Dermis blood vessel endothelial cell (primary cell): ENCODE results near the gene KYAT1. TPM values are rescaled to one million over a fixed set of nuclear protein-coding genes. Genes with fewer than 3 reads are reported as not detected.

Source experiments
- DNase-seq: peaks from one replicate; pipeline ENCODE4 v3.0.0; 2010
- total RNA-seq: library from RNA; depleted of rRNA; stranded (reverse); fragments of >200 nt; gene quantifications from 2 replicates; pipeline ENCODE4 v1.2.3, GENCODE V29; 2014

Gene KYAT1
- total RNA-seq, 1 donor from 2014 or later: 5.3 TPM

DNA sequence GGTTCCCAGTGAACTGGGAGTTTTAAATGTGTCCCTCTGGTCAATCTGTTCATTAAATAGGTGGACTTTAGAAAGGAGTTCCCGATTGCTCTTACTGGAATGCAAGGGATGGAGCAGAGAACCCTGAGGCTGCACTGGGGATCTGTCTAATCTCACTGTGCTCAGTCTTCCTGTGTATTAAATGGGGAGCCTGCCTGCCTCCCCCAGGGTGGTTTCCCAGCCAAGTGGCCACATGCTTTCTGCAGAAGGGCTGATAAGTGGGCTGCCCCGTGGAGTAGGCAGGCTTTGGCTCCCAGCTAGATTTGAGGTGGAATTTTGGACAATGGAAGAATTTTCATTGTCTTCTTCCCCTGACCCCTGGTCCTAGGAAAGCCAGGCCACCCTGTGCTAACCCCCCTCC is 25.0 kb upstream of the KYAT1 start:
- no peak for DNase-seq

DNA sequence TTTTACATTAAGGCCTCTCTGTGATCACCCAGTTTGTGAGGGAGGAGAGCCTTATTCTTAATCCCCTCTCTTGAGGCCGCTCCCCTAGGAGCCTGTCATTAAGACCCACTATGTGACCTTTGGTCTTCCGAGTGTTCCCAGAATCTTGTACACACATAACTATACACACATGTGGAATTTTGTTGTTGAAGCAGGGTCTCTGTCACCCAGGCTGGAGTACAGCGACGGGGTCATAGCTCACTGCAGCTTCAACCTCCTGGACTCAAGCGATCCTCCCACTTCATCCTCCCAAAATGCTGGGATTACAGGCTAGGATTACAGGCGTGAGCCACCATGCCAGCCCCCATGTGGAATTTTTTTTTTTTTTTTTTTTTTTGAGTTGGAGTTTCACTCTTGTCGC is 24.2 kb upstream of the KYAT1 start:
- no peak for DNase-seq

DNA sequence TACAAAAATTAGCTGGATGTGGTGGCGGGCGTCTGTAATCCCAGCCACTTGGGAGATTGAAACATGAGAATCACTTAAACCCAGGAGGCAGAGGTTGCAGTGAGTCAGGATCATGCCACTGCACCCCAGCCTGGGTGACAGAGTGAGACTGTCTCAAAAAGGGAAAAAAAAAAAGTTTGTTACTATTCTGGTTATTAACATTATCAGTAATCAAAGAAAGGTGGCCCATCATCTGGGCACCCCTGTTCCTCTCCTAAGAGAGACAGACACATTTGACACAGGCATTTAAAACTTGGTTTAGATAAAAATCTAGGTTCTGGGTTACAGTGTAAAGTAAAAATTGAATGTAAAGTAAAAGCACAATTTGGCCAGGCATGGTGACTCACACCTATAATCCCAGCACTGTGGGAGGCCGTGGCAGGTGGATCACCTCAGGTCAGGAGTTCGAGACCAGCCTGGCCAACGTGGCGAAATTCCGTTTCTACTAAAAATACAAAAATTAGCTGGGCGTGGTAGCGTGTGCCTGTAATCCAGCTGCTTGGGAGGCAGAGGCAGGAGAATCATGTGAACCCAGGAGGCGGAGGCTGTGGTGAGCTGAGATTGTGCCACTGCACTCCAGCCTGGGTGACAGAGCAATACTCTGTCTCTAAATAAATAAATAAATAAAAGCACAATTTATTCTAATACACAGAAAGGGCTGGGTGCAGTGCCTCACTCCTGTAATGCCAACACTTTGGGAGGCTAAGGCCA is 22.3 kb upstream of the KYAT1 start:
- no peak for DNase-seq

DNA sequence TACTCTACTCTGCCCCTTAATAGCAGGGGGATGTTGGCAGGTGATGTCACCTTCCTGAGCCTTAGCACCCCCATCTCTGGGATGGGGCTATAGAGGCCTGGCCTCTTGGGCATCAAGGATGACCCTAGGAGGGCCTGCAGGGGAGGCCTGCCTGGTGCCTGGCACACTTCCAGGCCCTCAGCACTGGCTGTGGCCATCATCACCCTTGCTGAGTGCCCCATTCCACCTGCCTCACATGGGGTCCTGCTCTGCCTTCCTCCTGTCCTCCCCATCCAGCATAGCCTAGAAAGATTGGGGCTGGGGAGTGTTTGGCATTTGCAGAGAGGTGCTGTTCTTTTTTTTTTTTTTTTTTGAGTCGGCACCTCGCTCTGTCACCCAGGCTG is 21.3 kb upstream of the KYAT1 start:
- no peak for DNase-seq

DNA sequence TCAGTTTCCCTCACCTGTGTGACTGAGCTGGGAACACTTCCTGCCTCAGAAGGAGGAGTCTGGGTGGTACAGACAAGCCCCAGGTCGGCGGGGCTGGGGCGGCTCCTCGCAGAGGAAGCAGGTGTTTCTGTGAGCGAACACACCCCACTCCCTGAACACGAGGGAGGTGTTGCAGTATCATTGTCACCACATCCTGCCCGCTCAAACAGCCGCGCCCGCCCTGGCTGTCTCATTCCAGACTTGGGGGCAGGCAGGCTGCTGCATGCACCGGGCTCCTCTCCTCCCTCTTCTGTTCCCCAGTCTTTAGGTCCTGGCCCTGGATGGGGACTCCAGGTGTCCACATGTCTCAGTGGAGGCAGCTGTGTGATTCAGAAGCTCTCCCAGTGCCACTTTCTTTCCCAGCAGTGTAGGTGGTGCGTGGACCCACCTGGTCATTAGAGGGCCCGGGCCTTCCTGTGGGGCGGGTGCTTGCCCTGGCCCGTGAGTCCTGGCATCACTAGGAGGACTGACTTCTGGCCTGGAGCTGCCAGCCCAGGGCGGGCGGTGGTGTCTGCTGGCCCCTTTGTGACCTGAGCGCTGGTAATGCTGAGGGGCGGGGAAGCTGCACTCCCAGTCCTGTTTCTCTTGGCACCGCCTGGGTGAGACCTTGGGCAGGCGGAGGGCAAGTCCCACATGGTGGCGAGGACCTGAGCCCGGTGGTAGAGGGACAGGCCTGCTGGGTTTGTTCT is 20.8 kb upstream of the KYAT1 start:
- no peak for DNase-seq

DNA sequence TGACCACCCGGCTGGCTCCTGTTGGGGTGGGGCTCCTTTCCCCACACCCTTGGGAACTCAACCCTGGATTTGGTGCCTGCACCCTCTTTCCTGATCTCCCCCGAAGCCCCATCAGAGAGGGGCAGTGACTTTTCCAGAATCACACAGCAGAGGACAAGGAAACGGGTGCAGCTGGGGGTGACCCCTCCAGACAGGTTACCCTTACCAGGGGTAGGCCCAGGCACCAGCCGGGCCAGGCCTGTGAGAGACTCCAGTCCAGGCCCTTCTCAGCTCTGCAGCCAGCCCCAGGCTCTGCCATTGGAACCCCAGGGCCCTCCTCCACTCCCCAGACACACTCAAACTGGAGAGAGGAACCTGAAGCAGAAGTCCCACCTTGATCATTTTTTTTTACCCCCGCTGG is 20.1 kb upstream of the KYAT1 start:
- DNase-seq: no peak

DNA sequence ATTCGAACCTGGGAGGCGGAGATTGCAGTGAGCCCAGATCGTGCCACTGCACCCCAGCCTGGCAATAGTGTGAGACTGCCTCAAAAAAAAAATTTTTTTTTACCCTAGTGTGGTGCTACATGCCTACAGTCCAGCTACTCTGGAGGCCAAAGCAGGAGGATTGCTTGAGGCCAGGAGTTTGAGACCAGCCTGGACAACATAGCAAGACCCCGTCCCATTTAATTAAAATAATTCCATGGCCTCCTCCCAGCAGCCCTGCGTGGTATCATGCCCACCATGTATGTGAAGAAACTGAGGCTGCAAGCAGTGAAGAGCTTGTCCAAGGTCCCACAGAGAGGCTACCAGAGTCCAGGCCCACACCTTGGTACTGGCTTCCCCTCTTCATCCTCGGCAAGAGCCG is 19.6 kb upstream of the KYAT1 start:
- no peak for DNase-seq

DNA sequence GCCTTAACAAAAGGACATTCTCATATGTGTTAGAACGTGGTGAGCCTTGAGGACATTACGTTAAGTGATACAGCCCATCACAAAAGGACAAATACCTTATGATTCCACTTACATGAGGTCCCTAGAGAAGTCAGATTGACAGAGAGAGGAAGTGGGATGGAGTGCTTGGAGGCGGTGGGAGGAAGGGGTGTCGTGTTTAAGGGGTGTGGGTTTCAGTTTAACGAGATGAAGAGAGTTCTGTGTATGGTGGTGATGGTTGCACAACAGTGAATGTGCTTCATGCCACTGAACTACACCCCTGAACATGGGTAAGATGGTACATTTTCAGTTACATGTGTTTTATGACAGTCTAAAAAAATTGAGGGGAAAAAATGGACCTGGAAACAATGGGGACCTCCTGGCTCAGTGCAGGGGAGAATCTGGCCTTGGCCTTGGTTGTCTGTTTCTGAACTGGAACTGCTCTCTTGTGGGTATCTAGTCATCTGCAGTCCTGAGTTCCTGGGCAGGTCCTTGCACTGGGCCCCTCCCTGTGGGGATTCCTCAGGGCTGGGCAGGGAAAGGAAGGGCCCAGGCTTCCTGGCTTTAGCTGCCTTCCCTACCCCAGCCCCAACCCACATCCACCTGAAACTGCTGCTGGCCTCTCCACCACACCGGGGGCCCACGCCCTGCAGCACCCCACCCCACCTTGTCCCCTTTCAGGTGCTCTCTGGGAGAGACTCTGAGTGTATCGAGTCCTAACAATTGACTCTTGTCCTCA is 18.0 kb upstream of the KYAT1 start:
- no peak for DNase-seq

DNA sequence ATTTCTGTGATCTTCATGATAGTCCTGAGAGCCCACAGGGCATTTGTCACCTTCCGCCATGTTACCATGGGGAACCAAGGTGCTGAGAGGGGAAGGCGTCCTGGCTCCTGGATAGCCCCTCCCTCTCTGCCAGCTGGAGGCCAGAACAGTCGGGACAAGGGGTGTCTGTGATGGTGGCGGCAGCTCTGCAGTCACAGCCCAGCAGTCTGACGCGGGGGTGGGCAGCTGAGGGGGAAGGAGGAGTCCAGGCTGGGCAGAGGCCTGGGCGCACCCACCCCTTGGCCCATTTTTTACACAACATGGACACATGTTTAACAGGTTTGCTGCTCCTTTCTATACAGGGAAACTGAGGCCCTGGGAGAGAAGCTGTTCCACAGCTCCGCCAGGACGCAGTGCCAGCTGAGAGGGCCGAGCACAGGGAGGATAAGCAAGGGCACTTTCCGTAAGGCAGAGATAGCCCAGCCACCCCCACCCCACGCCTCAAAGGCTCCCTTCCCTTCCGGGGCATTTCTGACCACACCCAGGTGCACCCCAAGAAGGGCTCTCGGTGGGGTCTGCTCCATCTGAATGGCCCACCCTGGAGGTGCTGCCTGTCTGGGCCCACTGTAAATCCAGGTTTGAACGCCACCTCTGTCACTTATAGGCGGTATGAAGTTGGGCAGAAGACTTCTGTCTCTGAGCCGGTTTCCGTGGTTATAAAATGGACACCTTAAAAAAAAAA is 17.3 kb upstream of the KYAT1 start:
- no peak for DNase-seq

DNA sequence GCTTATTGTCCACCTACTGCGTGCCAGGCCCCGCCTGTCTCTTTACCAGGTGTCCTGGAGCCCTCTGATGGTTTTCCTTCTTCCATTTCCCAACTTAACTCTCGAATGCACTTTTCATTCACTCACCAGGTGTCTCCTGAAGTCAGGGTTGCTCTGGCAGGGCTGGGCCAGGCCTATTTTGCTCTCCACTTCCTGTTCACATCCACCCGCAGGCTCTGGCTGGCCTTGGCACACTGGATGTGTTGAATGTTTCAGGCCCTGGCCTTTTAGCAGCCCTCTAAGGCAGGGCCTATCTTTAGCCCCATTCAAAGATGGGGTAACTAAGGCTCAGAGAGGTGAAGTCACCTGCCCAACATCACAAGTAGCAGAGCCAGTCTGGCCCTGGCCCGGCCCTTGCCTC is 16.6 kb upstream of the KYAT1 start:
- no peak for DNase-seq

DNA sequence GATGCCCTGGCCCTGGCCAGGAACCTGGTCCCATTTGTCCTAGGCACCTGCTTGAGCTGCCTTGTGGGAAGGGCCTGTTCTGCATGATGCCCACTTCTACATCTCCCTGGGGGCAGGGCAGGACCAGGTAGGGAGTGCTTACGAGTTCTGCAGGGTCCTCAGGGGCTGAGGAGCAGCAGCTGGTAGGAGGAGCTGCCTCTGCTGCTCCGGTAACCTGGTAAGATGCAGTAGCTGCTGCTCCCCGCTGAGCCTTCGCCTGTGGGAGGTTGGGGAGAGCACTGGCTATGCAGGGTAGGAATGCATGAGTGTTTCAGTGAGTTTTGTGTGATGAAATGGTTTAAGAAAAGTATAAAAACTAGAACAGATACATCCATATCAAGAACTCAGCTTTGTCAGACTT is 13.8 kb upstream of the KYAT1 start:
- no peak for DNase-seq

DNA sequence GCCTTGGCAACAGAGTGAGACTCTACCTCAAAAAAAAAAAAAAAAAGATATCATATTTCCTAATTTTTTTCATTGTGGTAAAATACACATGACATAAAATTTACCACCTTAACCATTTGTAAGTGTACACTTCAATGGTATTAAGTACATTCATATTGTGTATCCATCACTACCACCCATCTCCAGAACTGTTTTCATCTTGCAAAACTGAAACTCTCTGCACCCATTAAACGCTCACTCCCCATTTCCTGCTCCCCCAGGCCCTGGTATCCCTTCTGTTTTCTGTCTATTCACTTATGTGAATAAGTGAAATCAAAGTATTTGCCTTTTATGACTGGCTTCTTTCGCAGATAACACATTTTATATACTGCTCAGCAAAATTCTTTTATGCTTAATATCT is 13.0 kb upstream of the KYAT1 start:
- no peak for DNase-seq

DNA sequence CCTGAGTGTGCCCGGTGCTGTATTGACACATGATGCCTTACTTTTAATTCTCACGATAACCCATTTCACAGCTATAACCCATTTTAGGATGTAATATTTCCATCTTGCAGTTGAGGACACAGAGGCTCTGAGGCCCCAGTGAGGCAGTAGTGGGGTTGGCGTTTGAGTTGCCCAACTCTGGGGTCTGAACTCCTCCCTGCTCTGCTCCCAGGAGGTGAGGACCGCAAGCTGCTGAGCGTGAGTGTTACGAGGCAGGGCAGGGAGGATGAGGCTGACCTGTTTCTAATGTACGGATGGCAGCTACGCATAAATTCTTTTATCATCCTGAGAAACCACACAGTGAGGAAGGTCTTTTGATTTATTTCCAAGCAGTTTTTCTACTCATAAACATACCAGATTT is 11.6 kb upstream of the KYAT1 start:
- no peak for DNase-seq

DNA sequence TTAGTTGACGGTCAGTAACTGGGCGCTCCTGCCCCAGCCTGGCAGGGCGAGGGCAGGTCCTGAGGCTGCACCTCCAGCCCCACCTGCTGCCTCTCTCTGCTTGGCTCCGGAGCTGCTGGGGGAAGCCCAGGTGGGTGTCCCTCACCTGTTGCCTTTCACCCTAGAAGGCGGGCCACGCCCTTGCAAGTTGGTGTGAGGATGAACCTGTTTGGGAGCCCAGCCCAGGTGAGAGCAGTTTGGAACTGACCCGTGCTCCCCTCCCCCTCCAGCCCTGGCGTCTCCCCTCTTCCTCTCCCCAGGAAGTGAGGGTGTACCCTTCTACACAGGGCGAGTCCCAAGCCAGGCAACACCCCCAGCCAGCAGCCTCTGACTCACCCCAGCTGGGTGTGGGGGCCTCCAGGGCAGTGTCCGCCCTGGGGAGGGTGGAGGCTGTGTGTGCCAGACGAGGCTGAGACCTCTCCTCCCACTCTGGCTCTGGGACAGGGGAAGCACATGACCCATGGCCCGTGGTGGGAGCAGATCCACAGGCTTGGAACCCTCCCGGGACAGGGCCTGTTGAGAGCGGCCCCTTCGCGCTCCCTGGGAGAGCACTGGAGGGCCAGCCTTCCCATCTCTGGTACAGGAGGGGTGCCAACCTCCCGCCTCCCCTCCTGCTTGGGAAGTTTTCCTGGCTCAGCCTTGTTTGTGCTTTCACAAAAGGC is 10.6 kb upstream of the KYAT1 start:
- peak; percentile 85 for DNase-seq

DNA sequence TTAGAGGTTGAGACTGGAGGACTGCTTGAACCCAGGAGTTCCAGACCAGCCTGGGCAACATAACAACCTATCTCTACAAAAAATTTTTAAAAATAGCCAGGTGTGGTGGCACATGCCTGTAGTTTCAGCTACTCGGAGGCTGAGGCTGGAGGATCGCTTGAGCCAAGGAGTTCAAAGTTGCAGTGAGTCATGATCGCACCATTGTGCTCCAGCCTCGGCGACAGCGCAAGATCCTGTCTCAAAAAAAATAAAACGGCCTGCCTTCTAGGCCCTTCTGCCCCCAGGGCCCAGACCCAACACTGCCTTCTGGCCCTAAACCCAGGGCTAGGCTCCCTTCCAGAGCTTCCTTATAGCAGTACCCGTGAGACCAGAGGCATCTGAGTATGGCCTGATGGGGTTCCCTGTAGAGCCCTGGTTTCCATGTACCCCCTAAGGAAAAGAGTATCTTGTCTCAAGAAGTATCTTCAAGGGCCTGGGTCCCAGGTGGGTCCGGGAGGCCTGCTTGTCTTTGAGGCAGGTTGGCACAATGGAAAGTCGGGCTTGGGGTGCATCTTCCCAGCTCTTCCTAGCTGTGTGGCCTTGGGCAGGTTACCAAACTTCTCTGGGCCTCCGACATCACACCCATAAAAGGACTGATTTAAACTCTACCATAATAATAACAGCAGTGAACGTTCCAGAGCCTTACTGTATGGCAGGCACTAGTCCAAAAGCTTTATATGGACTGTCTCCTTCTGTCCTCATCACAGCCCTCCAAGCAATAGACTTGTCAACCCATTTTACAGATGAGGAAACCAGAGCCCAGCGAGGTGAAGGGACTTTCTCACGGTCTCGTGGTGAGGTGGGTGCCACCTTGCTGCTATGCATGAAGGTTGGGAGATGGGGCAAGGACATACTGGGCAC is 9.8 kb upstream of the KYAT1 start:
- peak; percentile 62 for DNase-seq

DNA sequence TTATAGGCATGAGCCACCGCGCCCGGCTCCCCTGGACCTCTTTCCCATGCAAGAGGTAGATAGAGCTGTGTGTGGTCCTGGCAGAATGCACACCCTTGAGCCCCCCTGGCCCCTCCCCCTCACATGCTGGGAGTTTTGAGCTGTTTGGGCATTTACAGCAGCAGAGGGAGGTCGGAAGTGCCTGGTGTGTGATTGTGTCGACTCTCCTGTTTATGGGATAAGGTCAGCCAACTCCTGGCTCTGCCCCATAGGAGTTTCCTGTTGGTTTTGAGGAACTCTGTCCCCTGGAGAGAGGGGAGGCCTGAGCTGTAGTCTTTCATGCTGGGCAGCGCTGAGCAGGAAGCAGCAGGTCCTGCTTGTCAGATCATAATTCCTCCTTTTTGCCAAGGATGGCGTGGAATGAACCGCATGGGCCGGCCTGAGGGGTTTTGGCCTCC is 6.2 kb upstream of the KYAT1 start:
- peak; percentile 82 for DNase-seq

DNA sequence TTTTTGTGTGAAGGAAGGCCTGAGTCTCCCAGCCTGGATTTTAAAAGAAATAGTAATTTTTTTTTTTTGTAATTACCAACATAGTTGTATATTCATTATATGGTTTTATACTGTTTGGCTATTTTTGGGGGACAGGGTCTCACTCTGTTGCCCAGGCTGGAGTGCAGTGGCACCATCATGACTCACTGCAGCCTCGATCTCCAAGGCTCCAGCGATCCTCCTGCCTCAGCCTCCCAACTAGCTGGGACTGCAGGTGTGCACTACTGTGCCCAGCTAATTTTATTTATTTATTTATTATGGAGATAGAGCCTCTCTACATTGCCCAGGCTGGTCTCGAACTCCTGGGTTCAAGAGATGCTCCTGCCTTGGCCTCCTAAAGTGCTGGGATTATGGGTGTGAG is 5.3 kb upstream of the KYAT1 start:
- no peak for DNase-seq

DNA sequence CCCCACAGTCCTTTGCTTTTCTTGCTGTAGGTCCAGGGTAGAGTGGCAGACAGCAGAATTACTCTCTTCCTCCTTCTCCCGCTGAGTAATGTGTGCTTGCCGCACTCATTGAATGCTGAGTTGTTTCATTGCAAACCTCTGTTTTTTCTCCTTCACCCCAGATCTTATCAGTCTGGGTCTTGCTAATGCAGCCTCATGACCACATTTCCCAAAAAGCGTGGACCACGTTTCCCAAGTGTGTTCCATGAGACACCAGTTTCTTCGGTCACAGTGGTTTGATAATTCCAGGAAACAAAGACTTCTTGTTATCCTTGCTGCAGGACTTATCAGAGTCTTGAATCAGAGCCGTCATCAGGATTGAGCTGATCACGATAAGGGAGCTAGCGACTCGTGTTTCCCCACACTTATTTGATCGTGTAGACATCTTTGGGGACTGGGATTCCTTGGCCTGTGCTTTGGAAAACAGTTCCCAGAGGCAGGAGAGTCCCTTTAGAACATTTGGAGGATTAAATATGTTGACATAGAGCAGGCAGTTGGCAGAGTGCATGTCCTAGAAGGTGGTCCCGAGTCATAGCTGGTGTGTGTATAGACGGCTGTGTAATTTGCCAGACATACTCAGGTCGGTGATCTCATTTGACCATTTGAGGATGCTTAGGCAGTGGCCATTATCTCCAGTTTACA is 4.6 kb upstream of the KYAT1 start:
- DNase-seq: peak; percentile 65

DNA sequence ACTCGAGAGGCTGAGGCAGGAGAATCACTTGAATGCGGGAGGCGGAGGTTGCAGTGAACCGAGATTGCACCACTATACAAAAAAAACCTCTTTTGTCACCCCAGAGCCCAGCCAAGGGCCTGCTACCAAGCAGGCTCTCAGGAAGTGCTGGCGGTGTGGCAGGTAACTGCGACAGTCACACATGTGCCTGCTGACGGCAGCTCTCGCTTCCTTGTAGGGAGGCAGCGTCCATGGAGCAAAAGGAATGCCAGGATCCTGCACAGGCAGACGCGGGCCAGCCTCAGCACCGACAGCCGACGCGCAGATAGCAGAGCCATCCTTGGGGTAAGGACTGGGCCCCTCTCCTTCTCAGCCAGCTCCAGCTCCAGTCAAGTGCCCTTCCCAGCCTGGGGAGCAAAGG is 4.0 kb upstream of the KYAT1 start:
- no peak for DNase-seq

DNA sequence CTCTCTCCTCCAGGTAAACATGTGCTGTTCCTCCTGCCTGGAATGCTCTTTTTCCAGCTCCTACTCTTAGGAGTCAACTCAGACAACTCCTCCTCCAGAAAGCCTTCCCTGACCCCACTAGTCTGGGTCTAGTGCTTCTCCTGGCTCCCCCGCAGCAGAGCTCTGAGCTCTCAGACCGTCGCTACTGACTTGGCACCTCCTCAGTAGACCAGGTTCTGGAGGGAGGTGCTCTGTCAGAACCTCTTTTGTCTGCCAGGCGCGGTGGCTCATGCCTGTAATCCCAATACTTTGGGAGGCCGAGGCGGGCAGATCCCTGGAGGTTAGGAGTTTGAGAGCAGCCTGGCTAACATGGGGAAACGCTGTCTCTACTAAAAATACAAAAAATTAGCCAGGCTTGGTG is 3.6 kb upstream of the KYAT1 start:
- no peak for DNase-seq

DNA sequence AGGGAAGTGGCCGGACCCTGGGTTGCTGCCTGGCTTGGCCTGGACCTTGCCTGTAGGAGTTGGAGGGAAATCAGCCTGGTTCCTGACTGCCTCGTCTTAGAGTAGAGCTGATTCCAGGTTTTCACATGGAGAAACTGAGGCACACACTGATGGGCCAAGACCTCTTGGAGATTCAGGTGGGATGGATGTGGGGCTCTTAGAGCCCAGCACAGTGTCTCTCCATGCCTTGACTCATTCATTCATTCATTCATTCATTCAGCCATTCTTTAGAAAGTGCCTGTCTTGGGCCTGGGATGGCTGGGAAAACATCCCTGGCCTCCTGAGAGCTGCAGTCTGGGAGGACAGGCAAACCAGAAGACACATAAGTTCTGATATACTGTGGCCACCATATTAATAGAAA is 2.4 kb upstream of the KYAT1 start:
- DNase-seq: no peak
